A549 (cell line): ENCODE results near the gene FAM174C.

ENCODE experiments used
- BHLHE40 ChIP-seq: IDR thresholded peaks from 2 replicates; pipeline ENCODE4 v1.6.1; 2012; ENCODE audit warnings: low read depth, low read length, inconsistent platforms
- EP300 ChIP-seq, 2 experiments: fragments of >200 bp; sonication (Bioruptor Twin); formaldehyde crosslinking; IDR thresholded peaks; 2 replicates in 1 of 2; 3 replicates in 1 of 2; pipeline ENCODE4 v1.6.1; 2016 to 2017
- HDAC2 ChIP-seq: fragments of 200-600 bp; sonication (generic); IDR thresholded peaks from 2 replicates; pipeline ENCODE4 v1.6.1; 2016
- JUN ChIP-seq, 2 experiments: fragments of >200 bp; sonication (Bioruptor Twin); formaldehyde crosslinking; IDR thresholded peaks; 2 replicates in 1 of 2; 3 replicates in 1 of 2; pipeline ENCODE4 v1.6.1; 2016 to 2017
- NPAS2 ChIP-seq: fragments of 250-450 bp; sonication (Bioruptor Pico); IDR thresholded peaks from 2 replicates; pipeline ENCODE4 v1.8.0; 2022; ENCODE audit warnings: mild to moderate bottlenecking, moderate library complexity, borderline replicate concordance
- NR3C1 ChIP-seq: fragments of >200 bp; sonication (Bioruptor Twin); formaldehyde crosslinking; IDR thresholded peaks from 3 replicates; pipeline ENCODE4 v1.6.1; 2017
- RAD21 ChIP-seq, 2 experiments: fragments of >200 bp in 1 of 2; sonication (Bioruptor Twin) in 1 of 2; formaldehyde crosslinking in 1 of 2; IDR thresholded peaks in 1 of 2; conservative IDR thresholded peaks in 1 of 2; 2 replicates in 1 of 2; 3 replicates in 1 of 2; pipeline ENCODE4 v1.6.1; 2012 to 2018; ENCODE audit warnings: inconsistent platforms in 1 of 2
- REST ChIP-seq: fragments of 200-600 bp; sonication (generic); IDR thresholded peaks from 2 replicates; pipeline ENCODE4 v1.6.1; 2016; ENCODE audit warnings: antibody characterized with exemption, mild to moderate bottlenecking, moderate library complexity
- SMC3 ChIP-seq: fragments of >200 bp; sonication (Bioruptor Twin); formaldehyde crosslinking; IDR thresholded peaks from 3 replicates; pipeline ENCODE4 v1.6.1; 2018; ENCODE audit warnings: inconsistent platforms
- TF ChIP-seq, protein P1 (sequence below): fragments of >200 bp; sonication (Bioruptor Twin); formaldehyde crosslinking; IDR thresholded peaks from 3 replicates; pipeline ENCODE4 v1.5.1; 2016
- TF ChIP-seq, protein P2 (sequence below): IDR thresholded peaks from 2 replicates; pipeline ENCODE4 v1.6.1; 2012

DNA sequence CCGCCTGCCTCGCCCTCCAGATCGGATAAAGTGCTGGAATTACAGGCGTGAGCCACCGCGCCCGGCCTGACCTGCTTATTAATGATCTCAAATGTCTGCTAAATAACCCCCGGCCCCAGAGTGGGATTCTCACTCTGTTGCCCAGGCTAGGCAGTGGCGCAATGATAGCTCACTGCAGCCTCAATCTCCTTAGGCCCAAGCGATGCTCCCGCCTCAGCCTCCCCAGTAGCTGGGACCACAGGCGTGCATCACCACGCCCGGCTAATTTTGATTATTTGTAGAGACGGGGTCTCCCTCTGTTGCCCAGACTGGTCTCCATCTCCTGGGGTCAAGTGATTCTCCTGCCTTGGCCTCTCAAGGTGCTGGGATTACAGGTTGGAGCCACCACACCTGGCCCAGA lies 34.4 kb upstream of the FAM174C start:
- TF ChIP-seq NPAS2 (CRISPR knock-in tag) (no peak), SMC3 (no peak), REST (no peak), RAD21 (conservative IDR thresholded peaks at IDR 0.05 in 1 of 2, IDR thresholded peaks at IDR 0.05 in 1 of 2) (no peak), NR3C1 (no peak), BHLHE40 (no peak), HDAC2 (no peak), EP300 (IDR thresholded peaks at IDR 0.05) (no peak), JUN (IDR thresholded peaks at IDR 0.05) (no peak)
- TF ChIP-seq, protein P1, sequence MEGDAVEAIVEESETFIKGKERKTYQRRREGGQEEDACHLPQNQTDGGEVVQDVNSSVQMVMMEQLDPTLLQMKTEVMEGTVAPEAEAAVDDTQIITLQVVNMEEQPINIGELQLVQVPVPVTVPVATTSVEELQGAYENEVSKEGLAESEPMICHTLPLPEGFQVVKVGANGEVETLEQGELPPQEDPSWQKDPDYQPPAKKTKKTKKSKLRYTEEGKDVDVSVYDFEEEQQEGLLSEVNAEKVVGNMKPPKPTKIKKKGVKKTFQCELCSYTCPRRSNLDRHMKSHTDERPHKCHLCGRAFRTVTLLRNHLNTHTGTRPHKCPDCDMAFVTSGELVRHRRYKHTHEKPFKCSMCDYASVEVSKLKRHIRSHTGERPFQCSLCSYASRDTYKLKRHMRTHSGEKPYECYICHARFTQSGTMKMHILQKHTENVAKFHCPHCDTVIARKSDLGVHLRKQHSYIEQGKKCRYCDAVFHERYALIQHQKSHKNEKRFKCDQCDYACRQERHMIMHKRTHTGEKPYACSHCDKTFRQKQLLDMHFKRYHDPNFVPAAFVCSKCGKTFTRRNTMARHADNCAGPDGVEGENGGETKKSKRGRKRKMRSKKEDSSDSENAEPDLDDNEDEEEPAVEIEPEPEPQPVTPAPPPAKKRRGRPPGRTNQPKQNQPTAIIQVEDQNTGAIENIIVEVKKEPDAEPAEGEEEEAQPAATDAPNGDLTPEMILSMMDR: no peak
- TF ChIP-seq, protein P2, sequence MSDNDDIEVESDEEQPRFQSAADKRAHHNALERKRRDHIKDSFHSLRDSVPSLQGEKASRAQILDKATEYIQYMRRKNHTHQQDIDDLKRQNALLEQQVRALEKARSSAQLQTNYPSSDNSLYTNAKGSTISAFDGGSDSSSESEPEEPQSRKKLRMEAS: no peak
